GM19324 (cell line): Measurements from ENCODE around the gene NLGN1.

Experiments used
- ATAC-seq: cut with Tn5 transposase; IDR thresholded peaks from one replicate; pipeline ENCODE4 v1.9.1; 2021; ENCODE audit warnings: mild to moderate bottlenecking, moderate library complexity; ENCODE audit not compliant: unreplicated experiment, low FRiP score

The NLGN1 gene

GRCh38 chr3:173702561-173702960, 305.0 kb downstream of the NLGN1 start:
- ATAC-seq = no peak

DNA sequence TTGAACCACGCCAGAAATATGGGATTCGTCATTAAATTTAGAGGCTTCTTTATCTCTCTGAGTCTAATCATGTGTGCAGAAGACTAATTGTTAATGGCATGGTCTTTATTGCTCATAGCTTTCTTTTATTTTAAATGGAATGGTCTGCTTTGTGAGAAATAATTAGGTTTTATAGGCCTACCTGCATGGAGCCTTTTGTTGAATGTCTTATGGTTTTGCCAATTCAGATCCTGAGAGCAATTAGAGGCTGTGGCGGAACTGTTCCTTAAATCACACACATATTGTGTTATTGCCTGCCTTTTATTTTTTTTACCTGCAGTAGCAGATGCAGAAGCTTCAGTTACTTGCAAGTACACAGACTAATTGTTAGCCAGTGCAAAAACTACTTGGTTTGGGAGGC, 306.2 kb downstream of the NLGN1 start:
- ATAC-seq = no peak

DNA sequence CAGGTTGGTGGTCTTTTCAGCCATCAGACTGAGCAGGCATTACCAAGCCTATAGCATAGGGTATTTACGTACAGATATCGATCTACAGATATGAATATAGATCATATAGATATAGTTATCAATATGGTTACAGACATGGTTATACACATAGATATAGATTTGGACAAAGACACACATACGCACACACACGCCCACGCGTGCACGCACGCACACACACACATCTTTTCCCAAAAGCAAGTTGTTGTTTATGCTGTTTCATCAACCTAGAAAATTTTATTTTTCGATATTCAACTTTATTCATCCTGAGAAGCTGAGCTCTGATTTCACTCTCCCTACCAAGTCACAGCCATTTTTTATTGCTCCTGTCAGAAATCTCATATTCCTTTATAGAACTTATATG, 309.1 kb downstream of the NLGN1 start:
- ATAC-seq = no peak

DNA sequence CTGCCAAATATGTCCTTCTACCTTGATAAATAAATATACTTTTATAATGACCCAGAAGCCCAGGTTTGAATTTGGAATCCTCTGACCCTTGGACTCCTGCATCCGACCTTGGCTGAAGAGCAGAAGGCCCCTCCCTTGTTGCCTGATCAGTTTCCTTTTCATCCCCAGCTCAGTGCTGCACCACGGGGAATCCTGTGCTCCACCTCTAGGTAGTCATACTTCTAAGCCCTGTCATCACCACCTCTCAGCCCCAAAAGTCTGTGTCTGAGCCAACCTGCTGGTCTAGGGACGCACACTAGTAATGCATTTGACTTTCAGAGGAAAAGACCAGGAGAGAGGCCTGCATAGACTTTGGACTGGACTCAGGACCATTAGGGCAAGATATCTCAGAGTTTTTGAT, 310.6 kb downstream of the NLGN1 start:
- no peak for ATAC-seq

GRCh38 chr3:173709026-173709425, 311.5 kb downstream of the NLGN1 start:
- ATAC-seq = no peak

GRCh38 chr3:173711619-173712018, 314.1 kb downstream of the NLGN1 start:
- no peak for ATAC-seq

- no peak for ATAC-seq
Measured at GRCh38 chr3:173719585-173719984, 322.0 kb downstream of the NLGN1 start.

- ATAC-seq = no peak
Measured at GRCh38 chr3:173725507-173725906, 328.0 kb downstream of the NLGN1 start.

- ATAC-seq = no peak
Measured at GRCh38 chr3:173730391-173730790, 332.8 kb downstream of the NLGN1 start.

DNA sequence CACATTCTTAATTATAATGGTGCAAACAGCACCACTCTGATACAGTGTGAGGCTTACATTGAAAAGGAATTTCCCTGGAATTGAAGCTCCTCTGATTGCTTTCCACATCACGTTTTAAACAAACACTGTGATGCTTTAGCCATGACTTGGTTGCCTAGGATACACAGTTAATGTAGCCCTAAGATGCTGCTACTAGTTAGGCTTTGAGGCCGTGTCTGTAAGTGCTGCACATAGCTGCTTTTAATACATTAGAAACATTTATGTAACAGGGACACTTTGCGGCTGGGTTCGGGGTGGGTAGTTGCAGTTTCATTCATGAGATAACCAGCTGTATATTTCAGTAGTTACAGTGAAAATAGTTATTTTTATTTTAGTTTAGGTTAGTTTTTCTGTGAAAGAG, 334.7 kb downstream of the NLGN1 start:
- ATAC-seq = no peak

DNA sequence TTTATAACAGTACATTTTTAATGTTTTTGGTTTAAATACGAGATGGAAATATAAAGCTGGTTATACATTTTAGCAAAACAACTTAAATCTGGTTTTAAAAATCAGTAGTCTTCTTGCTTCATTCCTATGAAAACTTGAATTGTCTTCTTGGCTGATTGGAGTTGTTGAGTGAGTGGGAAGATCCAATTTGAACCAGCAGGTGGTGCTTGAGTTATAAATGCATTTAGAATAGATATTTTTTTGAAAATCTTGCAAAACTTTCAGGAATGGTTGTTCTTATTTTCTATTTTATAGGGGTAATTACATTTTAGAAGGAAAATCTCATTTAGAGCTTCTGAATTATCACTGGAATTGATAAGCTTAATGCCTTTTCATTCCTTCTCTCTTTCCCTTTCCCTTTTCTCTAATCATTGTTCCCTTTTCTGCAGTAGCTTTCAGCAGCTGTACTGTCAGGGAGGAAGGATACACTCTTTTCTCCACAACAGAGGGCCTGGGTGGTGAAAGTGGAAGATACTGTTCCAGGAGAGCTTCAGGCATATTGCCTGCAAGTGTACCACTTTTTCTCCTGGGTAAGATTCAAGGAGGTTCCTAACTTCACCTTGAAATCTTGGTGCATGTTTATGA, 335.6 kb downstream of the NLGN1 start:
- ATAC-seq = no peak

- no peak for ATAC-seq
Measured at GRCh38 chr3:173734473-173734872, 336.9 kb downstream of the NLGN1 start.

GRCh38 chr3:173734895-173735294, 337.4 kb downstream of the NLGN1 start:
- ATAC-seq = no peak

DNA sequence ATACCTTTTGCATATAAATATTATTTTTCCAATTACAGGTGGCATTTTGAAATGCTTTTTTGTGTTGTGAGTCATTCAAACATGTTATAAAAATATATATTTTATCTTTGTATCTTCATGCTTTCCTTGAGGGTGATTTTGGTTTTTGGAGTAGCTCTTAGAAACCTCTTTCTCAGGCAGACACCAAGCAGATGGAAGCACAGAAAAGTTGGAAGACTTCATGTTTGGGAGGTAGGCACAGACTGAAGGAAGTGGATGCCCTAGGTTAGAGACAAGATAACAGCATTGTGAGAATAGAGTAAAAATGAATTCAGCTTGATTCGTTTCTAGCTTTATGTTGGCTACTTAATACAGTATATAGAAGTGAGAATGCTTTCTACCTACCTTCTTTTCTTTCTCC, 338.3 kb downstream of the NLGN1 start:
- no peak for ATAC-seq

- ATAC-seq = no peak
Measured at GRCh38 chr3:173737167-173737808, 339.7 kb downstream of the NLGN1 start.

DNA sequence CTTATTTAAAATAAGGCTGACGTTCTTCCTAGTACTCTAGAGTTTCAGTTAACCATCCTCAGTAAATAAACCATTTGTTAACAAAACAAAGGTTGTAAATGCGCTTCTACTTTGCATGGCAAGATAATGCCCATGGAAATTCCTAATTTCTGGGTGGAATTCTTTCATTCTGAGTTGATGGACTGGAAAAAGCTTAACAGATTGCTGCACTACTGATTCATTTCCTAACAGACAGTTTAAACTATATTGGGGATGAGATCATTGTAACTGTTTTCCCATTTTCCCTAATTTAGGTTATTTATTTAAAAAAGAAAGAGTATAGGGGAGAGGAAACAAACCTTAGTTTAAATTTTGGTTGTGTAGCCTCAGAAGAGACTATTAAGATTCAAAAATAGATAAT, 342.2 kb downstream of the NLGN1 start:
- no peak for ATAC-seq

GRCh38 chr3:173742491-173742890, 344.9 kb downstream of the NLGN1 start:
- no peak for ATAC-seq

DNA sequence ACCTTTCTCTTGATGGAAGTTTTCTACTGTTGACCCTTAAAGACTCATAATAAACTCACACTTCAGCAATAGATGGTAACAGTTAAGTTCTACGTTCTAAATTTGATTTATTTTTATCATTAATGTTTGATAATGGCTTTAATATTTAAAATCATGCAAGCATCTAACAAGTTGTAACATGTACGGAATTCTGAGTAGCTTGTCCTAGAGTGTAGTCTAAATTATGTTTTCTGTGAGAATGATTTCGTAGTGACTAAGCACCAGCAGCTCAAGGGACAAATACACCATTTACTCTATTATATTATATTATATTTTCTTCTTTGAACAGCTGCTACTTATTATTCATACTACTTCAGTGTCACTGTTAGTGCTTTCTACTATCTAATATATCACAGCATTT, 345.6 kb downstream of the NLGN1 start:
- no peak for ATAC-seq

- ATAC-seq = no peak
Measured at GRCh38 chr3:173743516-173743915, 346.0 kb downstream of the NLGN1 start.

GRCh38 chr3:173744479-173744878, 346.9 kb downstream of the NLGN1 start:
- no peak for ATAC-seq

DNA sequence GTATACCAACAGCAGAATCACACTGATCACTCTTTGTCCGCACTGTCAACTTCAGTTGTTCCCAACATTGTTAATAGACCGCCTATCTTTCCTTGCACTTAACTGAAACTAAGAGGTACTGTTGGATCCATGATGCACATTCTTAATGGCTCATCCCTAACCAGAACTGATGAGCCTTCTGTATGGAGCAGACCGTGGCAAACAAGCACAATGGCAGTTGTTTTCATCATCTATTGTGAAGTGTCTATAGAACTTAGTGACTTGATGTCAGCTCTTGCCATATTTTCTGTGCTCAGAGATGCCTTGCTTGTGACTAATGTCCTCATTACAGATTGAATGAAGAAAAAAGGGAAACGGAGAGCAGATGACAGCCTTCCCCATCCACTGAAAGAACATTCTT, 347.4 kb downstream of the NLGN1 start:
- no peak for ATAC-seq

GRCh38 chr3:173745952-173746682, 348.6 kb downstream of the NLGN1 start:
- no peak for ATAC-seq
